GM12874 (cell line): ENCODE results near the gene RAD51B.

Experiments used
- CTCF ChIP-seq: IDR thresholded peaks from 2 replicates; pipeline ENCODE4 v1.5.1; 2011; ENCODE audit warnings: low read depth, mild to moderate bottlenecking, control low read depth, low read length, moderate library complexity; ENCODE audit not compliant: insufficient read depth

Gene RAD51B

GRCh38 chr14:68401855-68402254, 582.3 kb downstream of the RAD51B start:
- TF ChIP-seq CTCF: no peak

GRCh38 chr14:68402525-68403101, 583.0 kb downstream of the RAD51B start:
- no peak for TF ChIP-seq CTCF

- no peak for TF ChIP-seq CTCF
Measured at GRCh38 chr14:68403191-68404145, 583.9 kb downstream of the RAD51B start.

GRCh38 chr14:68404146-68404527, 584.6 kb downstream of the RAD51B start:
- no peak for TF ChIP-seq CTCF

GRCh38 chr14:68404652-68405183, 585.1 kb downstream of the RAD51B start:
- no peak for TF ChIP-seq CTCF

- TF ChIP-seq CTCF: no peak
Measured at GRCh38 chr14:68405961-68406360, 586.4 kb downstream of the RAD51B start.

GRCh38 chr14:68407285-68407684, 587.7 kb downstream of the RAD51B start:
- no peak for TF ChIP-seq CTCF
